HFF-Myc (cell line): Measurements from ENCODE around the gene NARS2.

Experiments
- DNase-seq: peaks from one replicate; pipeline ENCODE4 v3.0.0-alpha.2; 2011; ENCODE audit warnings: low read depth; ENCODE audit errors: extremely low read depth
- H3K4me3 ChIP-seq: replicated peaks from 2 replicates; pipeline ENCODE4 v1.5.1; 2011; ENCODE audit warnings: low read depth, mild to moderate bottlenecking, control low read depth, low read length
- TF ChIP-seq, protein P1 (sequence below): IDR thresholded peaks from 2 replicates; pipeline ENCODE4 v1.5.1; 2012; ENCODE audit warnings: mild to moderate bottlenecking, low read depth, low read length, control low read depth; ENCODE audit errors: missing control alignments

NARS2 gene

DNA sequence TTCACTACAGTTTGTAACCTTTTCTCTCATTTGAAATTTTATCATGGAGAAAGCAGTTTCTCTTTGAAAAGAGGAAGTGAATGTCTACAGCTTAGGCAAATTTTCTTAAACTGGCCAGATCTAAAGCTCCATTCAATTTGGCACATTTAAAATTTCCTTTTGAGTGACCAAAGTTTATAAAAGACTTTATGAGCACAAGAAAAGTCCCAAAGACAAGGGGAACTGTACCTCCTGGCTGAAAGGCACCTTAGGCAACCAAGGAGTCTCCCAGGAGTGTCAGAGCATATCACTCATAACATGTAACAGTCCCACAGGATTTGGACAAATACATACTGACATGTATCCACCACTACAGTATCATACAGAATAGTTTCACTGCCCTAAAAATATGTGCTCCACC lies 41.3 kb downstream of the NARS2 start:
- TF ChIP-seq, protein P1, sequence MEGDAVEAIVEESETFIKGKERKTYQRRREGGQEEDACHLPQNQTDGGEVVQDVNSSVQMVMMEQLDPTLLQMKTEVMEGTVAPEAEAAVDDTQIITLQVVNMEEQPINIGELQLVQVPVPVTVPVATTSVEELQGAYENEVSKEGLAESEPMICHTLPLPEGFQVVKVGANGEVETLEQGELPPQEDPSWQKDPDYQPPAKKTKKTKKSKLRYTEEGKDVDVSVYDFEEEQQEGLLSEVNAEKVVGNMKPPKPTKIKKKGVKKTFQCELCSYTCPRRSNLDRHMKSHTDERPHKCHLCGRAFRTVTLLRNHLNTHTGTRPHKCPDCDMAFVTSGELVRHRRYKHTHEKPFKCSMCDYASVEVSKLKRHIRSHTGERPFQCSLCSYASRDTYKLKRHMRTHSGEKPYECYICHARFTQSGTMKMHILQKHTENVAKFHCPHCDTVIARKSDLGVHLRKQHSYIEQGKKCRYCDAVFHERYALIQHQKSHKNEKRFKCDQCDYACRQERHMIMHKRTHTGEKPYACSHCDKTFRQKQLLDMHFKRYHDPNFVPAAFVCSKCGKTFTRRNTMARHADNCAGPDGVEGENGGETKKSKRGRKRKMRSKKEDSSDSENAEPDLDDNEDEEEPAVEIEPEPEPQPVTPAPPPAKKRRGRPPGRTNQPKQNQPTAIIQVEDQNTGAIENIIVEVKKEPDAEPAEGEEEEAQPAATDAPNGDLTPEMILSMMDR: no peak
- H3K4me3 ChIP-seq: no peak overlapping the region
- no peak for DNase-seq

DNA sequence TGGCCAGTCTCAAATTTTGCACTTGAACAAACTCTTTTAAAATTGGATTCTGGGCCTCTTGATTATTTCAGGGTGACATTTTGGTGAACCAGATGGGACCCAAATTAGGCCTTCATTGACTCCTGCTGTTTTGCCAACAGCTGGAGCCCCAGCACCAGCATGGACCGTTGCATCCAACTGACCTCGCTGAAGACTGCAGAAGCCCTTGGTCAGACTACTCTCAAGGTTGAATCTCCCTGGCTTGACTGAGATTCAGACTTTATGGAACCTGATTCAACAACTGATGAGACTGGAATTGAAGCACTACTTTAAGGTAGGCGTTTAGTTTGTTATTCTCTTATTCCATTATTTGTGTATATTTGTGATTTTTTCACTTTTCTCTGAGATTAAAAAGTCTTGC lies 41.7 kb downstream of the NARS2 start:
- H3K4me3 ChIP-seq: no peak overlapping the region
- TF ChIP-seq, protein P1: no peak
- no peak for DNase-seq

DNA sequence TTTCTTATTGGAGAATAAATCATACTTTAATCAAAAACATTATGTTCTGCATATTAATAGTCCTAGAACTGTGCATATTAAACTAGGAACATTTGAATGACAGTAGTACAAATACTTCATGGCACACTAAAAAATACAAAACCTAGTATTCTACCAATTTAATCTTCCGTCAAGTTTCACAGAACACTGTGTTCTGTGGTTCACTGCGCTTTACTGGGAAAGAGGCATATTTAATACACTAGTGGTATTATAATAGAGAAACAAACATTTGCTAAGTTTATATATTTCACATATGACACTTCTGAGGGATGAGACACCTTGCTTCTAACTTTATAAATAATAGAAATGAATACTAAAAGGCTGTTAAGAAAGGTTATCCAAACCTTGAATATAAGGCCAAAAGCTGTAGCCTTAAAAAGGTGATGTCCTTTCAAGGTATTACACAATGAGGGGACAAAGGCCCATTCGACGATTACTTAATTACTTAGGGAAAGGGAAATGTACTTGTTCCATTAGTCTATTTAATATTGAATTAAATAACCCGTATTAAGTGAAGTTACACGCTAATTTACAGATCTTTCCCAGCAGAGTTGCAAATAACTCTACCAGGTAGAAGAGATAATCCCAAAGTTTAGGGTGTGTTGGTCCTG lies 48.0 kb downstream of the NARS2 start:
- H3K4me3 ChIP-seq: no peak overlapping the region
- TF ChIP-seq, protein P1: no peak
- no peak for DNase-seq

DNA sequence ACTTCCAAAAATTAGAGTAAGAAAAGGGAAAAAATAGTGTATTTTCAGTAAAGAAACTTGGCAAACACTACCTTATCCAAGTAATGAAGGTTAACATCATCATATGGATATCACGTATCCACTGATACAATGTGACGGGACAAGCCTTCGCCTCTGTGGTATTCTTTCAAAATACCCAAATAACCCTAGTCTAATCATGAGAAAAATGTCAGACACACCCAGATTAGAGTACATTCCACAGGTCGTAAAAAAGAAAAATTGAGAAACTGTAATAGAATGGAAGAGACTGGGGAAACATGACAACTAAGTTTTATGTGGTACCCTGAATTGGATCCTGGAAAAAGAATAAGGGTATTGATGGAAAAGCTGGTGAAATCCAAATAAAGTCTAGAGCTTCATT lies 48.9 kb downstream of the NARS2 start:
- no peak for DNase-seq
- no peak overlapping the region for H3K4me3 ChIP-seq
- TF ChIP-seq, protein P1: no peak

DNA sequence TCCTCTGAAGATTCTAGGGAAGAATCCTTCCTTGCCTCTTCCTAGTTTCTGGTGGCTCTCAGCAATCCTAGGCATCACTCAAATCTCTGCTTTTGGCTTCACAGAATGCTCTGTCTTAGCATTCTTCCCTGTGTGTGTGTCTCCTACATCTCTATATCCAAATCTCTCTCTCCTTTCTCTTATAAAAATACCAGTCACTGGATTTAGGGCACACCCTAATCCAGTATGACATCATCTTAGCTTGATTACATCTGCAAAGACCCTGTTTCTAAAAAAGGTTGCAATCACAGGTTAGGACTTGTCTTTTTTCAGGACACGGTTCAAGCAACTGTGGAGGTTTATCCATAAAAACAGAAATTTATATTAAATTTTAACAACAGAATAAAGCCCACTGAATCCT lies 54.4 kb downstream of the NARS2 start:
- no peak for DNase-seq
- no peak overlapping the region for H3K4me3 ChIP-seq
- TF ChIP-seq, protein P1: no peak

DNA sequence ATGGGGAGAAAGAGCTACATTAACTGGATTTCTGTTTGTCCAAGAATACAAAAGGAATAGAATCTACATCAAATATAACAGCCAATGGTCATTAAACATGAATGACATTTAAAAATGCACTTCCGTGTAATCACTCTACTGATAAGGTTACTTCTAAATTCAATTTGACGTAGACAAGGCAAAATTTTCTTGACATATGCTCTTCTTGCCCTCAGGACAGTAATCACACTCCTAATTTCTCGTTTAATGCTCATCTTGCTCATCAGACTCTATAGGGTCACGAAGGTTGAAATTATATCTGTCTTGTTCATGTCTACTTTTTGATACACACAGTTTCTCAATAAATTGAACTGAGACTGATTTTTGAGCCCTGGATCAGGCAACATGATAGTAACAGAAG lies 58.4 kb downstream of the NARS2 start:
- H3K4me3 ChIP-seq: no peak overlapping the region
- TF ChIP-seq, protein P1: no peak
- no peak for DNase-seq
